SK-N-SH (cell line): ENCODE data around the gene ERCC8. TPM values are rescaled to one million over a fixed set of nuclear protein-coding genes. Genes with fewer than 3 reads are reported as not detected.

Source experiments
- CTCF ChIA-PET: fragments of 300-600, 350-600 bp; formaldehyde crosslinking; extraction: SDS; loops from one replicate; lab custom pipeline; 2021; lab: Yijun Ruan, JAX
- POLR2A ChIA-PET: fragments of 350-600 bp; sonication (Branson Sonifier 250); formaldehyde crosslinking; extraction: SDS; loops from one replicate; lab custom pipeline; 2020; ENCODE audit warnings: antibody characterized with exemption, inconsistent platforms; lab: Yijun Ruan, JAX
- DNase-seq: peaks from one replicate; pipeline ENCODE4 v3.0.0; 2012
- H2AFZ ChIP-seq: fragments of 200-600 bp; sonication (generic); 2 replicates; pipeline ENCODE4 v1.8.1; 2016; ENCODE audit warnings: antibody characterized with exemption, mild to moderate bottlenecking, low read depth
- H3F3A ChIP-seq: fragments of 200-600 bp; sonication (generic); replicated peaks from 2 replicates; pipeline ENCODE3; 2016; ENCODE audit warnings: antibody characterized with exemption, mild to moderate bottlenecking; ENCODE audit not compliant: insufficient read depth
- H3K27ac ChIP-seq, 2 experiments: fragments of 200-500 bp in 1 of 2; fragments of 200-600 bp in 1 of 2; sonication (Bioruptor generic) in 1 of 2; sonication (generic), shearing (Covaris generic) in 1 of 2; 2 replicates each; pipeline versions ENCODE4 v1.5.1 to v1.6.1; 2014 to 2016; ENCODE audit warnings: low read depth in 2 of 2, inconsistent platforms in 1 of 2, low read length in 1 of 2, mild to moderate bottlenecking in 1 of 2, mixed read lengths in 1 of 2
- H3K27me3 ChIP-seq: fragments of 200-600 bp; sonication (generic), shearing (Covaris generic); 2 replicates; pipeline ENCODE4 v1.6.1; 2016; ENCODE audit warnings: mixed run types; ENCODE audit not compliant: insufficient read depth
- H3K36me3 ChIP-seq, 2 experiments: fragments of 200-500 bp in 1 of 2; fragments of 200-600 bp in 1 of 2; sonication (Bioruptor generic) in 1 of 2; sonication (generic) in 1 of 2; replicated peaks in 1 of 2; 2 replicates each; pipeline versions ENCODE3 to v1.5.1; 2014 to 2016; ENCODE audit warnings: low read length in 1 of 2, mild to moderate bottlenecking in 1 of 2; ENCODE audit not compliant: insufficient read depth in 2 of 2, control insufficient read depth in 1 of 2
- H3K4me1 ChIP-seq, 2 experiments: fragments of 200-500 bp in 1 of 2; fragments of 200-600 bp in 1 of 2; sonication (Bioruptor generic) in 1 of 2; sonication (generic), shearing (Covaris generic) in 1 of 2; 2 replicates each; pipeline versions ENCODE4 v1.5.1 to v1.6.1; 2014 to 2016; ENCODE audit warnings: low read depth in 1 of 2, low read length in 1 of 2, mixed run types in 1 of 2; ENCODE audit not compliant: insufficient read depth in 2 of 2, control insufficient read depth in 1 of 2
- H3K4me2 ChIP-seq: fragments of 200-600 bp; sonication (generic), shearing (Covaris generic); 2 replicates; pipeline ENCODE4 v1.6.1; 2017; ENCODE audit warnings: mixed run types
- H3K4me3 ChIP-seq, 2 experiments: fragments of 200-500 bp in 1 of 2; fragments of 200-600 bp in 1 of 2; sonication (Bioruptor generic) in 1 of 2; sonication (generic), shearing (Covaris generic) in 1 of 2; 2 replicates each; pipeline versions ENCODE4 v1.5.1 to v1.8.1; 2014 to 2016; ENCODE audit warnings: low read depth in 2 of 2, inconsistent platforms in 1 of 2, low read length in 1 of 2, mild to moderate bottlenecking in 1 of 2, mixed read lengths in 1 of 2, moderate library complexity in 1 of 2
- H3K79me2 ChIP-seq: fragments of 200-600 bp; sonication (generic); 2 replicates; pipeline ENCODE4 v1.8.1; 2017; ENCODE audit warnings: mild to moderate bottlenecking; ENCODE audit not compliant: insufficient read depth
- H3K9ac ChIP-seq: fragments of 200-600 bp; sonication (generic); 2 replicates; pipeline ENCODE4 v1.6.1; 2017; ENCODE audit warnings: mixed run types
- H3K9me2 ChIP-seq: fragments of 200-600 bp; sonication (generic); 2 replicates; pipeline ENCODE4 v1.6.1; 2017; ENCODE audit warnings: mixed run types
- H3K9me3 ChIP-seq: fragments of 200-600 bp; sonication (generic); 2 replicates; pipeline ENCODE4 v1.6.1; 2017; ENCODE audit warnings: mixed run types, mild to moderate bottlenecking, moderate library complexity
- H4K20me1 ChIP-seq: fragments of 200-600 bp; sonication (generic); 2 replicates; pipeline ENCODE4 v1.6.1; 2017; ENCODE audit warnings: mild to moderate bottlenecking, mixed run types; ENCODE audit not compliant: insufficient read depth
- CHD2 ChIP-seq: fragments of 150-350 bp; IDR thresholded peaks from 2 replicates; pipeline ENCODE4 v1.6.1; 2018; ENCODE audit warnings: low read length; ENCODE audit not compliant: partially characterized antibody
- EP300 ChIP-seq, 2 experiments: IDR thresholded peaks; 2 replicates each; pipeline versions ENCODE4 v1.4.0 to v1.6.1; 2012; ENCODE audit warnings: borderline replicate concordance in 1 of 2, low read depth in 1 of 2, low read length in 1 of 2
- EZH2phosphoT487 ChIP-seq: fragments of 200-600 bp; sonication (generic); IDR thresholded peaks from 2 replicates; pipeline ENCODE4 v1.6.1; 2017; ENCODE audit warnings: low read depth, mixed run types, mild to moderate bottlenecking, antibody characterized with exemption, moderate library complexity, borderline replicate concordance
- FOSL2 ChIP-seq: IDR thresholded peaks from 2 replicates; pipeline ENCODE4 v1.4.0; 2012; ENCODE audit warnings: low read depth, mild to moderate bottlenecking, moderate library complexity, borderline replicate concordance
- GABPA ChIP-seq: IDR thresholded peaks from 2 replicates; pipeline ENCODE4 v1.4.0; 2012; ENCODE audit warnings: low read depth, mild to moderate bottlenecking
- IRF3 ChIP-seq: fragments of 150-350 bp; IDR thresholded peaks from 2 replicates; pipeline ENCODE4 v1.6.1; 2016; ENCODE audit warnings: mild to moderate bottlenecking, low read depth, low read length
- JUND ChIP-seq: IDR thresholded peaks from 2 replicates; pipeline ENCODE4 v1.4.0; 2012
- MEF2A ChIP-seq: IDR thresholded peaks from 2 replicates; pipeline ENCODE4 v1.4.0; 2012; ENCODE audit warnings: low read depth, borderline replicate concordance
- MXI1 ChIP-seq: IDR thresholded peaks from 2 replicates; pipeline ENCODE4 v1.6.1; 2012; ENCODE audit warnings: mild to moderate bottlenecking, low read depth, low read length, improper control_type of control experiment
- NFIC ChIP-seq: IDR thresholded peaks from 2 replicates; pipeline ENCODE4 v1.4.0; 2012; ENCODE audit warnings: borderline replicate concordance
- NRF1 ChIP-seq: IDR thresholded peaks from 2 replicates; pipeline ENCODE4 v1.6.1; 2012; ENCODE audit warnings: low read depth, mild to moderate bottlenecking, low read length
- PBX3 ChIP-seq: IDR thresholded peaks from 2 replicates; pipeline ENCODE4; 2012
- POLR2AphosphoS5 ChIP-seq: IDR thresholded peaks from 2 replicates; pipeline ENCODE4 v1.6.1; 2012; ENCODE audit warnings: low read depth, low read length
- RXRA ChIP-seq: IDR thresholded peaks from 2 replicates; pipeline ENCODE4 v1.4.0; 2012; ENCODE audit warnings: low read depth, mild to moderate bottlenecking, borderline replicate concordance
- SIN3A ChIP-seq: IDR thresholded peaks from 2 replicates; pipeline ENCODE4 v1.6.1; 2012; ENCODE audit warnings: low read depth, mild to moderate bottlenecking, low read length, moderate library complexity, borderline replicate concordance
- TEAD4 ChIP-seq: IDR thresholded peaks from 2 replicates; pipeline ENCODE4 v1.4.0; 2012; ENCODE audit warnings: mild to moderate bottlenecking, borderline replicate concordance; ENCODE audit not compliant: insufficient read depth
- USF1 ChIP-seq: IDR thresholded peaks from 2 replicates; pipeline ENCODE4 v1.4.0; 2012; ENCODE audit warnings: low read depth, borderline replicate concordance
- USF2 ChIP-seq: fragments of 150-350 bp; IDR thresholded peaks from 2 replicates; pipeline ENCODE4 v1.6.1; 2017; ENCODE audit warnings: antibody characterized with exemption, low read length, low read depth, borderline replicate concordance
- YY1 ChIP-seq: IDR thresholded peaks from 2 replicates; pipeline ENCODE4 v1.4.0; 2012; ENCODE audit warnings: low read depth, mild to moderate bottlenecking
- WGBS: methylation state at CpG from one replicate; pipeline ENCODE4 v1.1.6; 2017; ENCODE audit warnings: low lambda C conversion rate; 5-methylcytosine and 5-hydroxymethylcytosine counted together
- polyA plus RNA-seq, 3 experiments: library from polyadenylated mRNA; depleted of rRNA; stranded (reverse); fragments of >200 nt; gene quantifications; 2 replicates each; pipeline ENCODE4 v1.2.3, GENCODE V29; 2012

ERCC8 gene
- polyA plus RNA-seq, 1 of the 3 experiments (the other 2 are of a cell fraction), result 11.6 TPM

GRCh38 chr5:60903356-60903755 is 41.5 kb downstream of the ERCC8 start (continued):
- no peak for TF ChIP-seq EP300 (IDR thresholded peaks at IDR 0.05; ENCODE audit: borderline replicate concordance in 1 of 2, low read depth in 1 of 2, low read length in 1 of 2)
- no peak for TF ChIP-seq MXI1
- no peak for TF ChIP-seq CHD2
- TF ChIP-seq MEF2A, result no peak
- no peak for TF ChIP-seq YY1
- no peak for TF ChIP-seq USF1

- Histone ChIP-seq H3K4me3 (no peak overlapping the region), H4K20me1 (no peaks in the 10 kb centered on the region), H2AFZ (no peak overlapping the region), H3K36me3 (peaks cover 21 to 25% of the 10 kb centered on the region in 2 experiments), H3F3A (no peaks in the 10 kb centered on the region), H3K27me3 (no peaks in the 10 kb centered on the region), H3K9me3 (no peaks in the 10 kb centered on the region), H3K9ac (no peak overlapping the region), H3K79me2 (no peaks in the 10 kb centered on the region), H3K27ac (no peak overlapping the region), H3K4me1 (no peaks in the 10 kb centered on the region), H3K9me2 (no peaks in the 10 kb centered on the region), H3K4me2 (no peak overlapping the region)
- ChIA-PET CTCF (no interaction called here), POLR2A (no interaction called here)
- 97% methylated on average over 4 of the region's 4 CpGs for WGBS
- DNase-seq, result no peak
- no peak for TF ChIP-seq RXRA
- no peak for TF ChIP-seq NFIC
- no peak for TF ChIP-seq SIN3A
- TF ChIP-seq PBX3, result no peak
- TF ChIP-seq CHD2, result no peak
- TF ChIP-seq EP300 (IDR thresholded peaks at IDR 0.05; ENCODE audit: borderline replicate concordance in 1 of 2, low read depth in 1 of 2, low read length in 1 of 2), result no peak
- no peak for TF ChIP-seq USF2
- TF ChIP-seq TEAD4, result no peak
- TF ChIP-seq MEF2A, result no peak
- TF ChIP-seq NRF1, result no peak
- TF ChIP-seq FOSL2, result no peak
- TF ChIP-seq IRF3, result no peak
- TF ChIP-seq POLR2AphosphoS5, result no peak
- no peak for TF ChIP-seq EZH2phosphoT487
- TF ChIP-seq GABPA, result no peak
- no peak for TF ChIP-seq JUND
- TF ChIP-seq YY1, result no peak
These were observed 47.9 kb downstream of the ERCC8 start for GRCh38 chr5:60896991-60897390.
